ENCODE measurements around the gene SELENOM. TPM values are rescaled to one million over a fixed set of nuclear protein-coding genes. Genes with fewer than 3 reads are reported as not detected.

Gene SELENOM
- total and polyA plus RNA-seq, 2 of the 8 experiments (the other 6 are each of a cell fraction or from before 2014, with no cell fraction given), result 22.7 to 40.0 TPM

DNA sequence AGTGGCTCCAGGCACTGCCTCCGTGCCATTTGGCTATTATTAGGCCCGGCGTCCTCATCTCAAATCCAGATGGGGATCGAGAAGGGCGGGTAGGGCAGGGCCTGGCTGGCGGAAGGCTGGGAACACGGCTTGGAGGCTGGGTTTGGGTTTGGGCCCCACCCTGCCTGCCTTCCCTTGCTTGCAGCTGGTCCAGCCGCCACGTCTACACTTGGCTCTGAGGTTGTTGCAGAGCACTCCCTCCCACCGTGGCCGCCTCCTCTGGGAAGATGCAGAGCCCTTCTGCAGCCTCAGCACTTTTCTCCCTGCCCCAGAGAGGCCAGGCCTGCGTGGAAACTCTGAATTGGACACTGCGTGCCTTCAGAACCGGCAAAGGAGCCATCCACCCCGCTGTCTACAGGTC is 31.4 kb downstream of the SELENOM start:
- Histone ChIP-seq H3K9me3 (ENCODE audit: insufficient read depth in 2 of 2, low read depth in 1 of 2, low read length in 1 of 2) (no peaks in the 10 kb centered on the region), H2AFZ (ENCODE audit: low read length) (no peak overlapping the region), H3K27ac (ENCODE audit: low read depth, low read length) (no peak overlapping the region), H3K4me1 (replicated peaks in 1 of 4; ENCODE audit: control insufficient read depth in 3 of 4, insufficient read depth in 4 of 4, low read length in 3 of 4) (peaks cover 0 to 4% (median 2%) of the 10 kb centered on the region in 4 experiments; a peak in 3 of 7 replicates), H3K79me1 (ENCODE audit: low read depth, low read length) (no peaks in the 10 kb centered on the region; the same call in 1 of the 2 replicates), H2BK15ac (ENCODE audit: low read length) (no peak overlapping the region), H3K14ac (ENCODE audit: insufficient read length) (no peak overlapping the region), H3K4me3 (ENCODE audit: extremely low read depth in 1 of 4, insufficient read depth in 2 of 4, low read depth in 3 of 4, low read length in 4 of 4) (no peak overlapping the region), H3K36me3 (ENCODE audit: control insufficient read depth in 2 of 4, insufficient read depth in 4 of 4, low read length in 3 of 4) (no peaks in the 10 kb centered on the region), H2BK5ac (ENCODE audit: low read depth, low read length) (no peak overlapping the region), H4K91ac (replicated peaks; ENCODE audit: insufficient read length, low read length) (no peak overlapping the region), H4K5ac (ENCODE audit: insufficient read length, low read depth, low read length) (no peak overlapping the region), H4K8ac (ENCODE audit: extremely low read depth, insufficient read depth, low read length) (no peak overlapping the region), H3K9ac (replicated peaks in 1 of 4; ENCODE audit: extremely low read depth in 1 of 4, low read depth in 3 of 4, low read length in 3 of 4) (no peak overlapping the region), H3K18ac (ENCODE audit: extremely low read depth, low read length) (no peak overlapping the region), H3K56ac (replicated peaks; ENCODE audit: insufficient read length, low read depth, low read length) (no peak overlapping the region), H2BK120ac (replicated peaks; ENCODE audit: low read depth, low read length) (no peak overlapping the region), H3K27me3 (replicated peaks in 1 of 4; ENCODE audit: control insufficient read depth in 3 of 4, extremely low read depth in 1 of 4, insufficient read depth in 3 of 4, low read length in 3 of 4) (no peaks in the 10 kb centered on the region), H2AK5ac (ENCODE audit: low read depth, low read length) (no peak overlapping the region), H3K79me2 (ENCODE audit: control insufficient read depth in 1 of 2, insufficient read depth in 2 of 2, low read length in 2 of 2) (no peaks in the 10 kb centered on the region), H4K20me1 (replicated peaks in 1 of 2; ENCODE audit: control insufficient read depth in 1 of 2, insufficient read depth in 2 of 2, low read length in 2 of 2) (no peaks in the 10 kb centered on the region), H3K23ac (ENCODE audit: insufficient read length) (no peak overlapping the region), H3K23me2 (ENCODE audit: low read depth, low read length) (peaks cover 3% of the 10 kb centered on the region), H3K4ac (replicated peaks; ENCODE audit: insufficient read length, low read depth, low read length) (no peak overlapping the region), H3K4me2 (ENCODE audit: insufficient read depth in 1 of 2, low read depth in 2 of 2, low read length in 2 of 2) (no peak overlapping the region), H2BK20ac (ENCODE audit: low read length) (no peak overlapping the region), H2BK12ac (ENCODE audit: low read depth, low read length) (no peak overlapping the region)
- peak; percentile 14; the same call in 1 of the 2 replicates for TF ChIP-seq MAFK (IDR thresholded peaks at IDR 0.05; ENCODE audit: low read depth, low read length)
- no peak for TF ChIP-seq USF2 (IDR thresholded peaks at IDR 0.05; ENCODE audit: low read length)
- no peak for TF ChIP-seq RNF2 (IDR thresholded peaks at IDR 0.05; ENCODE audit: borderline replicate concordance, low read depth, low read length, missing control alignments, poor library complexity, severe bottlenecking)
- no peak for TF ChIP-seq BACH1 (IDR thresholded peaks at IDR 0.05; ENCODE audit: low read length)
- DNase-seq (ENCODE audit: low read depth in 1 of 2, low spot score in 2 of 2) (no peak), FAIRE-seq (no peak)
- POLR2A ChIA-PET (ENCODE audit: partially characterized antibody), result no interaction called here
- CTCF ChIA-PET (ENCODE audit: partially characterized antibody), result no interaction called here
- 87% methylated on average over 15 of the region's 15 CpGs; no CpG with 5 or more reads in 1 of the 2 experiments for WGBS, 2 experiments (ENCODE audit: extremely low coverage in 1 of 2, insufficient coverage in 1 of 2, insufficient read length in 1 of 2, insufficient replicate concordance in 2 of 2, low coverage in 1 of 2, low lambda C conversion rate in 2 of 2, missing lambda C conversion rate in 1 of 2)
